ENCODE measurements around the gene PIGT.

GRCh38 chr20:45427236-45428149 lies 11.6 kb downstream of the PIGT start:
- TF ChIP-seq CTCF (IDR thresholded peaks at IDR 0.05): no peak
- no peak for TF ChIP-seq POLR2A (IDR thresholded peaks at IDR 0.05)

Measured in thyroid gland (tissue), 4 donors.